Measurements from ENCODE around the gene C5AR2. TPM values are rescaled to one million over a fixed set of nuclear protein-coding genes. Genes with fewer than 3 reads are reported as not detected.
"Not testable (repeated sequence)": the region's sequence is repeated elsewhere in the genome, so short reads cannot be mapped to it uniquely, and the experiment has no call there.

The C5AR2 gene
- total RNA-seq, 1 experiment from 2014 or later: 0.08 TPM

GRCh38 chr19:47323872-47324271 is 8.1 kb upstream of the C5AR2 start:
- no peak for DNase-seq (ENCODE audit: low spot score)

GRCh38 chr19:47324502-47324901 is 7.5 kb upstream of the C5AR2 start:
- DNase-seq (ENCODE audit: low spot score): no peak

- peak; percentile 49 for DNase-seq (ENCODE audit: low spot score)
Observed at GRCh38 chr19:47330466-47330869, 1.5 kb upstream of the C5AR2 start.

- no peak for DNase-seq (ENCODE audit: low spot score)
Observed at GRCh38 chr19:47331490-47331889, 485 bp upstream of the C5AR2 start.

GRCh38 chr19:47336765-47337718 is 5.1 kb downstream of the C5AR2 start:
- DNase-seq (ENCODE audit: low spot score): not testable (repeated sequence)

- DNase-seq (ENCODE audit: low spot score): no peak
Observed at GRCh38 chr19:47339196-47339880, 7.4 kb downstream of the C5AR2 start.

- DNase-seq (ENCODE audit: low spot score): no peak
Observed at GRCh38 chr19:47340477-47341208, 8.7 kb downstream of the C5AR2 start.

- DNase-seq (ENCODE audit: low spot score): no peak
Observed at GRCh38 chr19:47341734-47342133, 9.8 kb downstream of the C5AR2 start.

- DNase-seq (ENCODE audit: low spot score): no peak
Observed at GRCh38 chr19:47343194-47343802, 11.3 kb downstream of the C5AR2 start.

- no peak for DNase-seq (ENCODE audit: low spot score)
Observed at GRCh38 chr19:47344425-47344824, 12.4 kb downstream of the C5AR2 start.

- DNase-seq (ENCODE audit: low spot score): not testable (repeated sequence)
Observed at GRCh38 chr19:47346024-47346423, 14.0 kb downstream of the C5AR2 start.

GRCh38 chr19:47348819-47349795 is 17.1 kb downstream of the C5AR2 start, which contains the start of gene DHX34:
DHX34 (plus strand) TSS chr19:47349315; CDS start chr19:47353031, 3,716 bp downstream.
- DNase-seq (ENCODE audit: low spot score): peak; percentile 99

- no peak for DNase-seq (ENCODE audit: low spot score)
Observed at GRCh38 chr19:47350630-47351029, 18.7 kb downstream of the C5AR2 start.

- no peak for DNase-seq (ENCODE audit: low spot score)
Observed at GRCh38 chr19:47351548-47351947, 19.6 kb downstream of the C5AR2 start.

- DNase-seq (ENCODE audit: low spot score): no peak
Observed at GRCh38 chr19:47352095-47352494, 20.1 kb downstream of the C5AR2 start.

- no peak for DNase-seq (ENCODE audit: low spot score)
Observed at GRCh38 chr19:47353307-47353712, 21.3 kb downstream of the C5AR2 start.

GRCh38 chr19:47356900-47357299 is 24.9 kb downstream of the C5AR2 start:
- DNase-seq (ENCODE audit: low spot score): no peak

GRCh38 chr19:47357788-47358680 is 26.1 kb downstream of the C5AR2 start:
- no peak for DNase-seq (ENCODE audit: low spot score)

- DNase-seq (ENCODE audit: low spot score): no peak
Observed at GRCh38 chr19:47358936-47359335, 27.0 kb downstream of the C5AR2 start.
